Ovary (tissue), 9 donors: Measurements from ENCODE around the gene ADGRA1. TPM values are rescaled to one million over a fixed set of nuclear protein-coding genes. Genes with fewer than 3 reads are reported as not detected.
A peak's percentile ranks its signal among the peaks of the same experiment; 100 is the strongest.

Experiments
- DNase-seq, 5 donors: peaks; one replicate each; pipeline ENCODE4 v3.0.0-alpha.2; 2019 to 2020
- H3K27ac ChIP-seq, 2 donors: fragments of 200-600 bp; one replicate each; pipeline versions ENCODE4 v1.5.1 to v1.8.0; 2019 to 2022
- H3K27me3 ChIP-seq: fragments of 200-600 bp; one replicate; pipeline ENCODE4 v1.8.0; 2022
- H3K36me3 ChIP-seq: fragments of 200-600 bp; sonication (generic); one replicate; pipeline ENCODE4 v1.5.1; 2019
- H3K4me1 ChIP-seq: one replicate; pipeline ENCODE4 v1.8.1; 2013; ENCODE audit warnings: mild to moderate bottlenecking, moderate library complexity; ENCODE audit not compliant: insufficient read depth
- H3K4me3 ChIP-seq: fragments of 200-600 bp; sonication (generic); one replicate; pipeline ENCODE4 v1.5.1; 2017
- H3K9me3 ChIP-seq, 2 donors: fragments of 200-600 bp in 1 of 2; sonication (generic) in 1 of 2; one replicate each; pipeline versions ENCODE4 v1.5.1 to v1.8.1; 2013 to 2019; ENCODE audit warnings: mild to moderate bottlenecking in 1 of 2, moderate library complexity in 1 of 2
- CTCF ChIP-seq, 3 donors: fragments of 450-650 bp in 2 of 3; fragments of 200-600 bp in 1 of 3; IDR thresholded peaks; one replicate each; pipeline versions ENCODE4 v1.5.1 to v1.8.0; 2016 to 2022; ENCODE audit warnings: antibody characterized with exemption in 3 of 3, mild to moderate bottlenecking in 1 of 3
- EP300 ChIP-seq: sonication (generic); formaldehyde crosslinking; IDR thresholded peaks from one replicate; pipeline ENCODE4 v1.6.1; 2017; ENCODE audit warnings: antibody characterized with exemption
- POLR2A ChIP-seq: fragments of 450-650 bp; IDR thresholded peaks from one replicate; pipeline ENCODE4 v1.6.1; 2017; ENCODE audit warnings: antibody characterized with exemption, mild to moderate bottlenecking, moderate library complexity
- WGBS, 3 donors: extraction: QIAGEN DNeasy Blood & Tissue Kit in 1 of 3; methylation state at CpG; one replicate each; pipeline versions ENCODE4 v1.1.5 to v1.1.7; 2013 to 2017; 5-methylcytosine and 5-hydroxymethylcytosine counted together
- intact Hi-C, 4 donors: fragments of 100-400 bp; cut with DNase I; formaldehyde crosslinking; loops; one replicate each; pipeline versions ENCODE4 v1.11.0 to v1.15.1; 2022 to 2023
- polyA plus RNA-seq, 2 donors: library from polyadenylated mRNA; stranded (reverse); fragments of 200-250 nt in 1 of 2; fragments of 350-450 nt in 1 of 2; fragmentation: Illumina TruSeq in 1 of 2; extraction: RNeasy Lipid Tissue Mini Kit (QIAGEN cat#74804) in 1 of 2; gene quantifications; one replicate each; pipeline ENCODE4 v1.2.3, GENCODE V29; 2013 to 2014
- total RNA-seq, 7 donors: library from RNA; depleted of rRNA in 2 of 7; stranded (reverse); fragments of >200 nt in 2 of 7; fragmentation: NEBNext Ultra II Directional in 3 of 7; extraction: Animal tissue kit (Norgen Biotek cat#: 25700) in 3 of 7; gene quantifications; one replicate each; pipeline versions ENCODE4 v1.1.0 to v1.2.4, GENCODE V29; 2016 to 2023
- donor health status: DM: no; HTN: no; CAD: no; lungs with moderate emphysema.
- donor health status: DM: no; HTN: no; CAD: no.
- donor health status: Bipolar disorder and iron deficiency.
- donor health status: DM: yes; HTN: yes; CAD: no.
- donor health status: DM: no; HTN: no; CAD: no.
- donor health status: DM: yes; HTN: yes; CAD: no.

The ADGRA1 gene
- total and polyA plus RNA-seq, 9 donors = 0.07 to 0.92 (median 0.13) TPM; not detected in 5

DNA sequence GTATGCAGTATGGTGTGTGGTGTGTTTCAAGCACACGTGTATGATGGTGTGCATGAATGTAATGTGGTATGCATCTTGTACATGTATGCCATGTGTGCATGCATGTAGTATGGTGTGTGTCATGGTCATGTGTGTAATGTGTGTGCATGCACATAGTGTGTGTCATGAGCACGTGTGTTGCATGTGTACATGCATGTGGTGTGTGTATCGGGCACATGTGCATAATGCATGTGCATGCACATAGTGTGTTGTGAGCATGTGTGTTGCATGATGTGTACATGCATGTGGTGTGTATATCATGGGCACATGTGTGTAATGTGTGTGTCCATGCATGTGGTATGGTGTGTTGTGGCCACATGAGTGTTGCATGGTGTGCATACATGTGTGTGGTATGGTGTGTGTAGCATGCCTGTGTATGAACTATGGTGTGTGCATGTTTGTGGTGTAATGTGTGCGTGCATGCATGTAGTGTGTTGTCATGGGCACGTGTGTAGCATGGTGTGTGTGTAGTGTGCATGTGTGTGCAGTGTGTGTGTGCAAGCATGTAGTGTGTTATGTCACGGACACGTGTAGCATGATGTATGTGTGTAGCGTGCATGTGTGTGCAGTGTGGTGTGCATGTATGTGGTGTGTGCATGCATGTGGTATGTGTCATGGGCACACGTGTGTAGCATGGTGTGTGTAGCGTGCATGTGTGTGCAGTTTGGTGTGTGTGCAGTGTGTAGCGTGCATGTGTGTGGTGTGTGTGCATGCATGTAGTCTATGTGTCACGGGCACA lies 89.8 kb downstream of the ADGRA1 start:
- Histone ChIP-seq H3K9me3 (no peaks in the 10 kb centered on the region), H3K36me3 (no peaks in the 10 kb centered on the region), H3K27me3 (no peaks in the 10 kb centered on the region), H3K27ac (no peak overlapping the region), H3K4me1 (no peaks in the 10 kb centered on the region), H3K4me3 (no peak overlapping the region)
- 91 to 95% (median 92%) methylated on average over 12 of the region's 12 CpGs for WGBS, 3 donors
- DNase-seq = no peak
- intact Hi-C loops = no loop called here
- TF ChIP-seq EP300 (no peak), POLR2A (no peak), CTCF (IDR thresholded peaks at IDR 0.05) (no peak)

DNA sequence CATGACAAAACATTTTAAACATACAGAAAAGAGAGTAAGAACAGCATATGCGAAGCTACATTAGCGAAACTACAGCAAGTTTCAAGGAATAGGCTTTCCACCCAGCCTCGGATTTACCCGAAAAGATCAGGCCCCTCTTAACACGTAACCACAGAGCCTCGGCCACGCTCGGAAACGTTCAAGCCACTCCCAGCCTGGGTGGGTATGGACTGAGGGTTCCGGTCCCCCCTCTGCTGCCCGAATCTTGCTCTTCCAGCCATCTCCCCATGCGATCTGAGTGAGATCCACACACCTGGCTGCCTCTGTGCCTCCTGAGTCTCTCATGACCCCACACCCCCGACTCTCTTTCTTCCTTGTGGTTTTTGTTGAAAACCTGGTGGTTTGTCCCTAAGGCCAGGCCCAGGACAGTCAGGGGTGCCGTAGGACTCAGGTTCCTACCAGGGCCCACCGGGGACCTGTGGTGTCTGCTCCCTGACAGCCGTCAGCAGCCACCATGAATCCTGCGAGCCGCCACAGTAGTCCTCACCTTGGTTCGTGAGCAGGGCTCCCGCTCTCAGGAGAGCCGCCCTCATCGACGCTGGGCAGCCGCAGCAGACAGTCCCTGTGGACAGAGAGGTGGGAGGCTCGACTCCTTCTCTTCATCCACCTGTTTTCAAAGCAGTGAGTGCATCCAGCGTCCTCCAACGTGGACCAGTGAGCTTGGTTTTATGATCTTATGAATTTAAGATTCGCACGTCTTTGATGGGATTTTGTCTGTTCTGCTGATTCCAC lies 90.8 kb downstream of the ADGRA1 start:
- Histone ChIP-seq H3K4me1 (no peaks in the 10 kb centered on the region), H3K27ac (no peak overlapping the region), H3K4me3 (no peak overlapping the region), H3K36me3 (no peaks in the 10 kb centered on the region), H3K27me3 (no peaks in the 10 kb centered on the region), H3K9me3 (no peaks in the 10 kb centered on the region)
- intact Hi-C loops = no loop called here
- WGBS, 3 donors = 88 to 94% (median 91%) methylated on average over 29 of the region's 29 CpGs
- peak in 1 of 5 donors; percentile 16 for DNase-seq
- no peak for TF ChIP-seq EP300
- TF ChIP-seq POLR2A = no peak
- TF ChIP-seq CTCF (IDR thresholded peaks at IDR 0.05) = no peak

GRCh38 chr10:133179128-133179520 lies 91.4 kb downstream of the ADGRA1 start:
- intact Hi-C loops = no loop called here
- TF ChIP-seq EP300 (no peak), POLR2A (no peak), CTCF (IDR thresholded peaks at IDR 0.05) (no peak)
- WGBS, 3 donors = 83 to 91% (median 90%) methylated on average over 10 to 11 of the region's 11 CpGs

DNA sequence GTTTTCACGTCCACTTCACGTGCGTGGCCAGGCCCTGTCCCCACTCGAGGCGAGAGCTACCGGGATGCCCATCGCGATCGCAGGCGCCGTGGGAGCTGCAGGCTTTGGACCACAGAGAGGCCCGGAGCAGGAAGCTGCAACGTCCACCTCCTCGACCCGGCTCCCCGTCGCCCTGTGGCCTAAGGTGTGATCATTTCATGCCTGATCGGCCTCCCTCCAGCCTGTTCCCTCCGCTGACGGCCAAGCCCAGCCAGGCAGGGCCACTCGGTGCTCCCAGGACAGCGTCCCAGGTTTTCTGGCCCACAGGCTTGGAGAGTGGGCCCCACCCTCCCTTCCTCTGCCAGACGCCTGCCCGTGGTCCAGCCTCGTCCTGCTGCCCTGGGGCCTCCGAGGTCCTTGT lies 91.9 kb downstream of the ADGRA1 start:
- TF ChIP-seq POLR2A (no peak), EP300 (no peak), CTCF (IDR thresholded peaks at IDR 0.05) (no peak)
- H3K9me3 ChIP-seq = no peaks in the 10 kb centered on the region
- WGBS, 3 donors = 88 to 90% (median 89%) methylated on average over 26 of the region's 26 CpGs
- DNase-seq = peak in 2 of 5 donors; percentile 14 to 26
- no peak overlapping the region for H3K4me3 ChIP-seq
- no peaks in the 10 kb centered on the region for H3K36me3 ChIP-seq
- intact Hi-C loops = no loop called here
- H3K4me1 ChIP-seq = no peaks in the 10 kb centered on the region
- H3K27me3 ChIP-seq = no peaks in the 10 kb centered on the region
- no peak overlapping the region for H3K27ac ChIP-seq

More at GRCh38 chr10:133179128-133179520, 91.4 kb downstream of the ADGRA1 start:
- H3K4me1 ChIP-seq = no peaks in the 10 kb centered on the region
- no peak overlapping the region for H3K27ac ChIP-seq
- DNase-seq = peak in 1 of 5 donors; percentile 15
- H3K27me3 ChIP-seq = no peaks in the 10 kb centered on the region
- no peaks in the 10 kb centered on the region for H3K36me3 ChIP-seq
- H3K4me3 ChIP-seq = no peak overlapping the region
- no peaks in the 10 kb centered on the region for H3K9me3 ChIP-seq
